Measurements from ENCODE around the gene UNC5CL. TPM values are rescaled to one million over a fixed set of nuclear protein-coding genes. Genes with fewer than 3 reads are reported as not detected.
A peak's percentile ranks its signal among the peaks of the same experiment; 100 is the strongest.
"Not testable (repeated sequence)": the region's sequence is repeated elsewhere in the genome, so short reads cannot be mapped to it uniquely, and the experiment has no call there.

UNC5CL gene
- total RNA-seq, 2 donors from 2014 or later = 17.4 to 30.3 TPM

GRCh38 chr6:41022294-41022693 lies 16.7 kb downstream of the UNC5CL start:
- TF ChIP-seq POLR2A (IDR thresholded peaks at IDR 0.05) (no peak), CTCF (IDR thresholded peaks at IDR 0.05) (no peak)
- H3K4me3 ChIP-seq = no peak overlapping the region
- peaks cover 68% of the 10 kb centered on the region for H3K4me1 ChIP-seq
- H3K27me3 ChIP-seq = no peaks in the 10 kb centered on the region
- H3K27ac ChIP-seq = peak overlapping the region in 3 of 4 donors; percentile 18 to 62 (median 36)
- H3K9me3 ChIP-seq = no peaks in the 10 kb centered on the region
- ATAC-seq = peak; percentile 35
- intact Hi-C loops (cut with DNase I) = loop anchor here (5.0 kb wide), 1 partner anchor 130 kb away; no protein-coding TSS in a partner anchor
- no peaks in the 10 kb centered on the region for H3K36me3 ChIP-seq (replicated peaks in 1 of 2; ENCODE audit: insufficient read depth in 1 of 2, low read depth in 2 of 2)
- DNase-seq = no peak

- no peak for TF ChIP-seq POLR2A (IDR thresholded peaks at IDR 0.05)
- TF ChIP-seq CTCF (IDR thresholded peaks at IDR 0.05) = peak; percentile 17 to 75 (median 67)
- H3K9me3 ChIP-seq = no peaks in the 10 kb centered on the region
- intact Hi-C loops (cut with DNase I) = loop anchor here (5.0 kb wide), 1 partner anchor 130 kb away; no protein-coding TSS in a partner anchor
- H3K4me1 ChIP-seq = peaks cover 68% of the 10 kb centered on the region
- H3K27me3 ChIP-seq = no peaks in the 10 kb centered on the region
- no peaks in the 10 kb centered on the region for H3K36me3 ChIP-seq (replicated peaks in 1 of 2; ENCODE audit: insufficient read depth in 1 of 2, low read depth in 2 of 2)
- peak; percentile 90 for ATAC-seq
- no peak overlapping the region for H3K4me3 ChIP-seq
- peak overlapping the region in 3 of 4 donors; percentile 18 to 62 (median 36) for H3K27ac ChIP-seq
- WGBS, 2 donors = 27 to 34% methylated on average over 3 of the region's 3 CpGs
- DNase-seq = peak; percentile 76 to 86 (median 83)
Observed at GRCh38 chr6:41021832-41022231, 17.2 kb downstream of the UNC5CL start.

GRCh38 chr6:41017663-41018062 lies 21.4 kb downstream of the UNC5CL start:
- intact Hi-C loops (cut with DNase I) = no loop called here
- no peaks in the 10 kb centered on the region for H3K36me3 ChIP-seq (replicated peaks in 1 of 2; ENCODE audit: insufficient read depth in 1 of 2, low read depth in 2 of 2)
- no peaks in the 10 kb centered on the region for H3K27me3 ChIP-seq
- H3K27ac ChIP-seq = peak overlapping the region in 3 of 4 donors; percentile 7 to 29 (median 15)
- ATAC-seq = no peak
- no peaks in the 10 kb centered on the region for H3K9me3 ChIP-seq
- H3K4me3 ChIP-seq = no peak overlapping the region
- no peak for TF ChIP-seq POLR2A (IDR thresholded peaks at IDR 0.05)
- TF ChIP-seq CTCF (IDR thresholded peaks at IDR 0.05) = no peak
- peaks cover 84% of the 10 kb centered on the region for H3K4me1 ChIP-seq
- peak; percentile 36 to 61 (median 51) for DNase-seq
- 79% methylated on average over 1 of the region's 1 CpG; no CpG with 5 or more reads in 1 of the 2 donors for WGBS, 2 donors

DNA sequence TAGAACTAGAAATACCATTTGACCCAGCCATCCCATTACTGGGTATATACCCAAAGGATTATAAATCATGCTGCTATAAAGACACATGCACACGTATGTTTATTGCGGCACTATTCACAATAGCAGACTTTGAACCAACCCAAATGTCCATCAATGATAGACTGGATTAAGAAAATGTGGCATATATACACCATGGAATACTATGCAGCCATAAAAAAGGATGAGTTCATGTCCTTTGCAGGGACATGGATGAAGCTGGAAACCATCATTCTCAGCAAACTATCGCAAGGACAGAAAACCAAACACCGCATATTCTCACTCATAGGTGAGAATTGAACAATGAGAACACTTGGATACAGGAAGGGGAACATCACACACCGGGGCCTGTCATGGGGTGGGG lies 23.2 kb downstream of the UNC5CL start:
- DNase-seq; H3K36me3 ChIP-seq (replicated peaks in 1 of 2; ENCODE audit: insufficient read depth in 1 of 2, low read depth in 2 of 2); ATAC-seq; H3K4me3 ChIP-seq; H3K27ac ChIP-seq; H3K27me3 ChIP-seq; H3K9me3 ChIP-seq; intact Hi-C loops (cut with DNase I): not testable (repeated sequence)
- H3K4me1 ChIP-seq = peaks cover 84% of the 10 kb centered on the region
- WGBS, 2 donors = 98 to 100% methylated on average over 5 of the region's 5 CpGs

DNA sequence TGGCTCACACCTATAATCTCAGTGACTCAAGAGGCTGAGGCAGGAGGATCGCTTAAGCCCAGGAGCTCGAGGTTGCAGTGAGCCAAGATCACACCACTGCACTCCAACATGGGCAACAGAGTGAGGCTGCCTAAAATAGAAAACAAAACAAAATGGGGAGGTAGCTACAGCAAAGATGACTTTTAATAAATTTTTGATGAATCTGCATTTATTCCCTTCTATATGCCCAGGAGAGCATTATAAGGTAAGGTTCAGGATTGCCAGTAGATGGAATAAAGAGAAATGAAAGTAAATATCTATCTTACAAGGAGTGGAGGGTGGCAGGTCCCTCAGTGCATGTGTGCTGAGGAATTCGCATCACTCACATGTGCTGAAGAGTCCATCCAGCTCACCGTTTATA lies 24.2 kb downstream of the UNC5CL start:
- intact Hi-C loops (cut with DNase I) = no loop called here
- 75 to 91% methylated on average over 4 of the region's 4 CpGs for WGBS, 2 donors
- TF ChIP-seq CTCF (IDR thresholded peaks at IDR 0.05) (no peak), POLR2A (IDR thresholded peaks at IDR 0.05) (no peak)

More for the DNA sequence above, 24.2 kb downstream of the UNC5CL start:
- no peak for ATAC-seq
- Histone ChIP-seq H3K36me3 (replicated peaks in 1 of 2; ENCODE audit: insufficient read depth in 1 of 2, low read depth in 2 of 2) (no peaks in the 10 kb centered on the region), H3K9me3 (no peaks in the 10 kb centered on the region), H3K27me3 (no peaks in the 10 kb centered on the region), H3K27ac (peak overlapping the region in 3 of 4 donors; percentile 83 to 90 (median 84)), H3K4me3 (no peak overlapping the region), H3K4me1 (peaks cover 73% of the 10 kb centered on the region)
- no peak for DNase-seq
